ENCODE data around the gene GTF3C1.

GRCh38 chr16:27495191-27495590 lies 54.5 kb downstream of the GTF3C1 start:
- no peak for TF ChIP-seq YY1 (IDR thresholded peaks at IDR 0.05; ENCODE audit: insufficient read depth, insufficient read length)
- no peak for TF ChIP-seq SUZ12 (IDR thresholded peaks at IDR 0.05; ENCODE audit: extremely low read depth, insufficient read depth, insufficient read length)

Measured in NT2/D1 (cell line).